HepG2 (cell line): ENCODE data around the gene WNK2. TPM values are rescaled to one million over a fixed set of nuclear protein-coding genes. Genes with fewer than 3 reads are reported as not detected.

Experiments
- ATAC-seq: fragments of 200-7000 bp; cut with Tn5 transposase; 3 replicates; pipeline ENCODE4 v1.9.1; 2020; ENCODE audit warnings: mild to moderate bottlenecking, moderate library complexity
- BruUV-seq: library from RNA; stranded (reverse); fragments of 400-500 nt; replicated peaks from 2 replicates; lab custom pipeline; 2021; lab: Mats Ljungman, UMichigan
- CTCF ChIA-PET: fragments of 300-600 bp; formaldehyde crosslinking; extraction: SDS; loops from one replicate; lab custom pipeline; 2021; ENCODE audit warnings: low total read pairs, inconsistent platforms, low intra/inter-chr PET ratio; lab: Yijun Ruan, JAX
- POLR2A ChIA-PET: fragments of 350-600 bp; sonication (Branson Sonifier 250); formaldehyde crosslinking; loops from one replicate; lab custom pipeline; 2020; ENCODE audit warnings: antibody characterized with exemption, inconsistent platforms; lab: Yijun Ruan, JAX
- DNase-seq: peaks from one replicate; pipeline ENCODE4 v3.0.0-alpha.2; 2015; ENCODE audit warnings: low spot score
- FAIRE-seq: peaks from 3 replicates; lab custom pipeline; 2011; peaks lifted over from hg19 to GRCh38; lab: Jason Lieb, UNC
- H2AFZ ChIP-seq: one replicate; pipeline ENCODE4 v1.6.1; 2011; ENCODE audit warnings: low read length, inconsistent platforms
- H3K27ac ChIP-seq: fragments of 300-600 bp; 3 replicates; pipeline ENCODE4 v1.8.0; 2011; ENCODE audit warnings: mixed run types, mild to moderate bottlenecking, mixed read lengths, low read length, inconsistent platforms; ENCODE audit not compliant: insufficient read depth; ENCODE audit errors: extremely low read length
- H3K27me3 ChIP-seq, 2 experiments: fragments of 200-600 bp in 1 of 2; 2 replicates in 1 of 2; 3 replicates in 1 of 2; pipeline versions ENCODE4 v1.6.0 to v1.8.0; 2011; ENCODE audit warnings: low read length in 2 of 2, mild to moderate bottlenecking in 2 of 2, moderate library complexity in 2 of 2, inconsistent platforms in 1 of 2; ENCODE audit not compliant: insufficient read depth in 2 of 2, control insufficient read depth in 1 of 2
- H3K36me3 ChIP-seq, 2 experiments: fragments of 200-600 bp in 1 of 2; replicated peaks in 1 of 2; 2 replicates in 1 of 2; 3 replicates in 1 of 2; pipeline versions ENCODE4 v1.5.1 to v1.8.0; 2011; ENCODE audit warnings: low read length in 2 of 2, inconsistent platforms in 1 of 2; ENCODE audit not compliant: insufficient read depth in 2 of 2, control insufficient read depth in 1 of 2
- H3K4me1 ChIP-seq: 2 replicates; pipeline ENCODE4 v1.5.1; 2012; ENCODE audit warnings: low read length, inconsistent platforms; ENCODE audit not compliant: insufficient read depth
- H3K4me2 ChIP-seq: 2 replicates; pipeline ENCODE4 v1.6.0; 2011; ENCODE audit warnings: low read depth, low read length, inconsistent platforms
- H3K4me3 ChIP-seq, 3 experiments: fragments of 200-600 bp in 1 of 3; sonication (generic), shearing (Covaris generic) in 1 of 3; replicated peaks in 1 of 3; 2 replicates each; pipeline ENCODE4 v1.5.1; 2011 to 2016; ENCODE audit warnings: low read length in 3 of 3, inconsistent platforms in 2 of 3, low read depth in 2 of 3, mild to moderate bottlenecking in 2 of 3, control low read depth in 1 of 3, mixed read lengths in 1 of 3; ENCODE audit not compliant: insufficient read depth in 1 of 3
- H3K79me2 ChIP-seq: one replicate; pipeline ENCODE4 v1.6.1; 2011; ENCODE audit warnings: low read length, inconsistent platforms; ENCODE audit not compliant: insufficient read depth
- H3K9ac ChIP-seq: 2 replicates; pipeline ENCODE4 v1.6.0; 2011; ENCODE audit warnings: mild to moderate bottlenecking, low read depth, low read length, inconsistent platforms; ENCODE audit not compliant: insufficient read depth
- H3K9me3 ChIP-seq: 2 replicates; pipeline ENCODE4 v1.5.1; 2012; ENCODE audit warnings: mild to moderate bottlenecking, low read length
- H4K20me1 ChIP-seq: 2 replicates; pipeline ENCODE4 v1.6.0; 2011; ENCODE audit warnings: inconsistent platforms, mild to moderate bottlenecking, low read length, moderate library complexity; ENCODE audit not compliant: insufficient read depth
- ADNP ChIP-seq: sonication (generic); formaldehyde crosslinking; IDR thresholded peaks from 2 replicates; pipeline ENCODE4 v1.4.0; 2020; ENCODE audit warnings: missing genetic modification reagents
- DBP ChIP-seq: sonication (generic); formaldehyde crosslinking; IDR thresholded peaks from 2 replicates; pipeline ENCODE4 v1.4.0; 2020; ENCODE audit warnings: missing genetic modification reagents; ENCODE audit errors: not compliant biosample characterization
- GLMP ChIP-seq: sonication (generic); formaldehyde crosslinking; IDR thresholded peaks from 2 replicates; pipeline ENCODE4 v1.9.0; 2021; ENCODE audit warnings: missing genetic modification reagents, mild to moderate bottlenecking, borderline replicate concordance
- HNRNPH1 ChIP-seq: fragments of 200-400 bp; formaldehyde crosslinking; optimal IDR thresholded peaks from 2 replicates; pipeline ENCODE3; 2017; ENCODE audit warnings: mild to moderate bottlenecking, low read depth, low read length
- MBNL3 ChIP-seq: fragments of 250-450 bp; sonication (Bioruptor Pico); conservative IDR thresholded peaks from 2 replicates; pipeline ENCODE4 v1.8.0; 2022; ENCODE audit warnings: mild to moderate bottlenecking, inconsistent platforms
- NFKB2 ChIP-seq: sonication (generic); formaldehyde crosslinking; IDR thresholded peaks from 2 replicates; pipeline ENCODE4 v1.4.0; 2020; ENCODE audit warnings: missing genetic modification reagents, borderline replicate concordance
- PCBP1 ChIP-seq: fragments of 200-400 bp; formaldehyde crosslinking; IDR thresholded peaks from 2 replicates; pipeline ENCODE4 v1.6.1; 2017; ENCODE audit warnings: mild to moderate bottlenecking, low read depth, low read length, borderline replicate concordance
- PHB2 ChIP-seq: fragments of 450-650 bp; IDR thresholded peaks from 2 replicates; pipeline ENCODE4 v1.6.1; 2018; ENCODE audit not compliant: partially characterized antibody
- POLR2A ChIP-seq, 2 experiments: IDR thresholded peaks; 2 replicates each; pipeline ENCODE4 v1.6.1; 2011; ENCODE audit warnings: low read depth in 2 of 2, low read length in 2 of 2, mild to moderate bottlenecking in 1 of 2, moderate library complexity in 1 of 2; ENCODE audit not compliant: insufficient read depth in 1 of 2
- RFXAP ChIP-seq: sonication (generic); formaldehyde crosslinking; IDR thresholded peaks from 2 replicates; pipeline ENCODE4 v1.4.0; 2020; ENCODE audit warnings: missing genetic modification reagents, borderline replicate concordance
- SALL2 ChIP-seq: sonication (generic); formaldehyde crosslinking; IDR thresholded peaks from 2 replicates; pipeline ENCODE4 v1.8.1; 2023; ENCODE audit warnings: mild to moderate bottlenecking, missing genetic modification reagents, inconsistent platforms
- SNRNP70 ChIP-seq: fragments of 200-400 bp; formaldehyde crosslinking; IDR thresholded peaks from 2 replicates; pipeline ENCODE4 v1.6.1; 2017; ENCODE audit warnings: mild to moderate bottlenecking, low read depth, low read length, moderate library complexity
- UBTF ChIP-seq: sonication (generic); formaldehyde crosslinking; IDR thresholded peaks from 2 replicates; pipeline ENCODE4 v1.4.0; 2020; ENCODE audit warnings: mild to moderate bottlenecking, missing genetic modification reagents
- ZBTB20 ChIP-seq: sonication (generic); formaldehyde crosslinking; IDR thresholded peaks from 2 replicates; pipeline ENCODE4 v1.8.1; 2023; ENCODE audit warnings: missing genetic modification reagents, low read depth, mild to moderate bottlenecking, borderline replicate concordance
- ZNF121 ChIP-seq: sonication (generic); formaldehyde crosslinking; IDR thresholded peaks from 2 replicates; pipeline ENCODE4 v1.5.0; 2020; ENCODE audit warnings: mild to moderate bottlenecking, missing genetic modification reagents
- ZNF44 ChIP-seq: sonication (generic); formaldehyde crosslinking; IDR thresholded peaks from 2 replicates; pipeline ENCODE4 v1.5.1; 2020; ENCODE audit warnings: mild to moderate bottlenecking, missing genetic modification reagents
- WGBS: methylation state at CpG from one replicate; pipeline ENCODE4 v1.1.6; 2017; ENCODE audit warnings: low lambda C conversion rate; 5-methylcytosine and 5-hydroxymethylcytosine counted together
- in situ Hi-C: cut with HindIII; loops from 2 replicates; pipeline ENCODE4 v1.10.0; 2017; ENCODE audit warnings: low pct_unique_long_range_greater_than_20kb; ENCODE audit not compliant: extremely low pct_ligation_motif_present
- intact Hi-C: fragments of 100-400 bp; cut with micrococcal nuclease; formaldehyde crosslinking; loops from one replicate; pipeline ENCODE4 v1.10.0; 2022; ENCODE audit not compliant: unreplicated experiment
- polyA plus RNA-seq, 8 experiments: library from polyadenylated mRNA; depleted of rRNA in 3 of 8; stranded (reverse) in 7 of 8; unstranded in 1 of 8; fragments of >200 nt; fragmentation: Illumina TruSeq in 4 of 8; extraction: Trizol in 4 of 8; gene quantifications; 2 replicates each; pipeline versions ENCODE4 v1.2.1 to v1.2.3, GENCODE V29; 2011 to 2016; ENCODE audit warnings: low read depth in 4 of 8, missing spikeins in 1 of 8, mixed read lengths in 1 of 8; ENCODE audit not compliant: insufficient read depth in 1 of 8
- total RNA-seq, 5 experiments: library from RNA; depleted of rRNA; stranded (reverse); fragments of >200 nt; fragmentation: Illumina TruSeq; extraction: Trizol; gene quantifications; 2 replicates each; pipeline ENCODE4 v1.2.3, GENCODE V29; 2016; ENCODE audit warnings: low read depth in 1 of 5

WNK2 gene
- total and polyA plus RNA-seq, 2 of the 13 experiments (the other 11 are each of a cell fraction or from before 2014, with no cell fraction given), result 10.5 to 12.0 TPM

- no peaks in the 10 kb centered on the region for H3K9me3 ChIP-seq
- peaks cover 22% of the 10 kb centered on the region for H3K79me2 ChIP-seq
- no peak for TF ChIP-seq DBP
- no peak for TF ChIP-seq PHB2
- no peak for TF ChIP-seq HNRNPH1
- TF ChIP-seq RFXAP (CRISPR knock-in tag), result no peak
- TF ChIP-seq ZNF121 (CRISPR knock-in tag), result no peak
- no peak for TF ChIP-seq GLMP (CRISPR knock-in tag)
- TF ChIP-seq NFKB2, result no peak
- no peak for TF ChIP-seq POLR2A (IDR thresholded peaks at IDR 0.05; ENCODE audit: insufficient read depth in 1 of 2, low read depth in 2 of 2, low read length in 2 of 2)
- no peak for TF ChIP-seq ZBTB20 (CRISPR knock-in tag)
- TF ChIP-seq ADNP (CRISPR knock-in tag), result no peak
- no peak for TF ChIP-seq MBNL3 (CRISPR knock-in tag)
- no peak for TF ChIP-seq SNRNP70
- no peak for TF ChIP-seq SALL2
- TF ChIP-seq UBTF (CRISPR knock-in tag), result no peak
- TF ChIP-seq ZNF44 (CRISPR knock-in tag), result no peak
- no peak for TF ChIP-seq PCBP1
- TF ChIP-seq, all 625 proteins: peak for 0
- intact Hi-C loops (no loop called here), in situ Hi-C loops (no loop called here)
- Histone ChIP-seq H3K4me1 (no peaks in the 10 kb centered on the region), H3K4me3 (no peak overlapping the region), H4K20me1 (peaks cover 5% of the 10 kb centered on the region; the same call in 1 of the 2 replicates), H3K27me3 (no peaks in the 10 kb centered on the region), H3K9ac (no peak overlapping the region), H3K27ac (no peak overlapping the region), H2AFZ (no peak overlapping the region), H3K4me2 (no peak overlapping the region), H3K36me3 (peaks cover 17 to 52% of the 10 kb centered on the region in 2 experiments)
- ATAC-seq (no peak), DNase-seq (no peak), FAIRE-seq (no peak)
- no TSS peak for BruUV-seq
- ChIA-PET POLR2A (no interaction called here), CTCF (no interaction called here)
- 100% methylated on average over 1 of the region's 15 CpGs for WGBS
Observed at GRCh38 chr9:93230601-93231000, 46.7 kb downstream of the WNK2 start.
